ENCODE results near the gene AP2B1. TPM values are rescaled to one million over a fixed set of nuclear protein-coding genes. Genes with fewer than 3 reads are reported as not detected.

Gene AP2B1
- total and polyA plus RNA-seq, 4 donors, result 8.7 to 55.6 (median 22.3) TPM

DNA sequence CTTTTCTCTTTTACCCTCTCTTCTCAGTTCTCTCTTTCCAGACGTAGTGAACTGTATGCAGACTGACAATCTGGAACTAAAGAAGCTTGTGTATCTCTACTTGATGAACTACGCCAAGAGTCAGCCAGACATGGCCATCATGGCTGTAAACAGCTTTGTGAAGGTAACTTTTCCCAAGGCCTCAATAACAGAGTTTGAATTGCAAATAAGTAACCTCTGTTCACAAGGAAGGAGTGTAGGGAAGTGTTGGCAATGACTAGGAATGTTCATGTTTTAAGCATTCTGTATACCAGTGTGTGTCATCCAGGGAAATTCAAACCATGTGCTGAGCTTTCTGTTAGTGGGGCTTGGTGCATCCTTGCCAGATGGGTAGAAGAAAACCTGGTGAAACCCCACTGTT lies 18.6 kb downstream of the AP2B1 start (continued):
- TF ChIP-seq, protein P1, sequence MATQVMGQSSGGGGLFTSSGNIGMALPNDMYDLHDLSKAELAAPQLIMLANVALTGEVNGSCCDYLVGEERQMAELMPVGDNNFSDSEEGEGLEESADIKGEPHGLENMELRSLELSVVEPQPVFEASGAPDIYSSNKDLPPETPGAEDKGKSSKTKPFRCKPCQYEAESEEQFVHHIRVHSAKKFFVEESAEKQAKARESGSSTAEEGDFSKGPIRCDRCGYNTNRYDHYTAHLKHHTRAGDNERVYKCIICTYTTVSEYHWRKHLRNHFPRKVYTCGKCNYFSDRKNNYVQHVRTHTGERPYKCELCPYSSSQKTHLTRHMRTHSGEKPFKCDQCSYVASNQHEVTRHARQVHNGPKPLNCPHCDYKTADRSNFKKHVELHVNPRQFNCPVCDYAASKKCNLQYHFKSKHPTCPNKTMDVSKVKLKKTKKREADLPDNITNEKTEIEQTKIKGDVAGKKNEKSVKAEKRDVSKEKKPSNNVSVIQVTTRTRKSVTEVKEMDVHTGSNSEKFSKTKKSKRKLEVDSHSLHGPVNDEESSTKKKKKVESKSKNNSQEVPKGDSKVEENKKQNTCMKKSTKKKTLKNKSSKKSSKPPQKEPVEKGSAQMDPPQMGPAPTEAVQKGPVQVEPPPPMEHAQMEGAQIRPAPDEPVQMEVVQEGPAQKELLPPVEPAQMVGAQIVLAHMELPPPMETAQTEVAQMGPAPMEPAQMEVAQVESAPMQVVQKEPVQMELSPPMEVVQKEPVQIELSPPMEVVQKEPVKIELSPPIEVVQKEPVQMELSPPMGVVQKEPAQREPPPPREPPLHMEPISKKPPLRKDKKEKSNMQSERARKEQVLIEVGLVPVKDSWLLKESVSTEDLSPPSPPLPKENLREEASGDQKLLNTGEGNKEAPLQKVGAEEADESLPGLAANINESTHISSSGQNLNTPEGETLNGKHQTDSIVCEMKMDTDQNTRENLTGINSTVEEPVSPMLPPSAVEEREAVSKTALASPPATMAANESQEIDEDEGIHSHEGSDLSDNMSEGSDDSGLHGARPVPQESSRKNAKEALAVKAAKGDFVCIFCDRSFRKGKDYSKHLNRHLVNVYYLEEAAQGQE (IDR thresholded peaks at IDR 0.05), result no peak
- TF ChIP-seq GABPA (IDR thresholded peaks at IDR 0.05 in 1 of 2, conservative IDR thresholded peaks at IDR 0.05 in 1 of 2), result no peak

GRCh38 chr17:35607239-35607847 lies 20.2 kb downstream of the AP2B1 start:
- peaks cover 0 to 44% (median 37%) of the 10 kb centered on the region in 4 donors for H3K36me3 ChIP-seq (ENCODE audit: control insufficient read depth in 4 of 4, insufficient read depth in 3 of 4, low read depth in 1 of 4, low read length in 3 of 4)
- H3K4me3 ChIP-seq (ENCODE audit: low read depth in 1 of 3, low read length in 3 of 3), result no peak overlapping the region
- H3K9me3 ChIP-seq (ENCODE audit: control insufficient read depth in 4 of 4, low read length in 3 of 4), result no peaks in the 10 kb centered on the region
- H3K27ac ChIP-seq (ENCODE audit: low read depth in 1 of 2, low read length in 2 of 2), result no peak overlapping the region
- H3K9ac ChIP-seq (ENCODE audit: low read depth in 1 of 2, low read length in 2 of 2), result no peak overlapping the region
- no peaks in the 10 kb centered on the region for H3K27me3 ChIP-seq (ENCODE audit: control insufficient read depth in 4 of 4, insufficient read depth in 4 of 4, low read length in 3 of 4)
- 89% methylated on average over 3 of the region's 3 CpGs for WGBS
- DNase-seq (ENCODE audit: low spot score), result no peak
- H3K4me1 ChIP-seq (ENCODE audit: control insufficient read depth in 4 of 4, insufficient read depth in 4 of 4, low read length in 3 of 4), result no peaks in the 10 kb centered on the region
- TF ChIP-seq RAD21 (IDR thresholded peaks at IDR 0.05), result no peak
- TF ChIP-seq, protein P2, sequence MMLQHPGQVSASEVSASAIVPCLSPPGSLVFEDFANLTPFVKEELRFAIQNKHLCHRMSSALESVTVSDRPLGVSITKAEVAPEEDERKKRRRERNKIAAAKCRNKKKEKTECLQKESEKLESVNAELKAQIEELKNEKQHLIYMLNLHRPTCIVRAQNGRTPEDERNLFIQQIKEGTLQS (IDR thresholded peaks at IDR 0.05), result no peak
- no peak for TF ChIP-seq CTCF (IDR thresholded peaks at IDR 0.05; ENCODE audit: low read depth, low read length, missing input control)
- TF ChIP-seq YY1 (IDR thresholded peaks at IDR 0.05), result no peak
- TF ChIP-seq, protein P1 (IDR thresholded peaks at IDR 0.05), result no peak
- TF ChIP-seq, protein P3, sequence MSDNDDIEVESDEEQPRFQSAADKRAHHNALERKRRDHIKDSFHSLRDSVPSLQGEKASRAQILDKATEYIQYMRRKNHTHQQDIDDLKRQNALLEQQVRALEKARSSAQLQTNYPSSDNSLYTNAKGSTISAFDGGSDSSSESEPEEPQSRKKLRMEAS (IDR thresholded peaks at IDR 0.05), result no peak
- TF ChIP-seq NR2F2 (IDR thresholded peaks at IDR 0.05), result no peak
- no peak for TF ChIP-seq RXRA (IDR thresholded peaks at IDR 0.05)
- no peak for TF ChIP-seq JUND (IDR thresholded peaks at IDR 0.05)
- no peak for TF ChIP-seq ZBTB33 (IDR thresholded peaks at IDR 0.05)
- no peak for TF ChIP-seq EGR1 (IDR thresholded peaks at IDR 0.05; ENCODE audit: low read depth in 2 of 2)
- TF ChIP-seq SP1 (IDR thresholded peaks at IDR 0.05), result no peak
- no peak for TF ChIP-seq FOXA1 (IDR thresholded peaks at IDR 0.05)
- TF ChIP-seq TAF1 (conservative IDR thresholded peaks at IDR 0.05), result no peak
- TF ChIP-seq FOXA2 (IDR thresholded peaks at IDR 0.05), result no peak
- TF ChIP-seq GABPA (IDR thresholded peaks at IDR 0.05 in 1 of 2, conservative IDR thresholded peaks at IDR 0.05 in 1 of 2), result no peak
- TF ChIP-seq HNF4A (conservative IDR thresholded peaks at IDR 0.05), result no peak
- no peak for TF ChIP-seq HNF4G (IDR thresholded peaks at IDR 0.05)

Measured in liver (tissue), 9 donors.